ENCODE measurements around the gene GPANK1. TPM values are rescaled to one million over a fixed set of nuclear protein-coding genes. Genes with fewer than 3 reads are reported as not detected.
A peak's percentile ranks its signal among the peaks of the same experiment; 100 is the strongest.

Gene GPANK1
- total RNA-seq, 1 donor from 2014 or later = 30.1 TPM

GRCh38 chr6:31634131-31634530 lies 30.7 kb downstream of the GPANK1 start:
- Mint-ChIP-seq H3K4me3 (ENCODE audit: unreplicated experiment) (peak overlapping the region; percentile 42), H3K4me1 (ENCODE audit: low read depth, unreplicated experiment) (no peaks in the 10 kb centered on the region), H3K27ac (ENCODE audit: unreplicated experiment) (no peak overlapping the region), H3K27me3 (ENCODE audit: unreplicated experiment) (peaks cover 20% of the 10 kb centered on the region), H3K9me3 (ENCODE audit: unreplicated experiment) (peaks cover 3% of the 10 kb centered on the region), H3K36me3 (ENCODE audit: unreplicated experiment) (peaks cover 6% of the 10 kb centered on the region)
- DNase-seq = no peak
- no peak for TF ChIP-seq CTCF (IDR thresholded peaks at IDR 0.05; ENCODE audit: partially characterized antibody, unreplicated experiment)

- no peak overlapping the region for H3K27ac Mint-ChIP-seq (ENCODE audit: unreplicated experiment)
- peaks cover 3% of the 10 kb centered on the region for H3K9me3 Mint-ChIP-seq (ENCODE audit: unreplicated experiment)
- no peak for DNase-seq
- H3K4me3 Mint-ChIP-seq (ENCODE audit: unreplicated experiment) = no peak overlapping the region
- H3K27me3 Mint-ChIP-seq (ENCODE audit: unreplicated experiment) = peaks cover 20% of the 10 kb centered on the region
- no peaks in the 10 kb centered on the region for H3K4me1 Mint-ChIP-seq (ENCODE audit: low read depth, unreplicated experiment)
- TF ChIP-seq CTCF (IDR thresholded peaks at IDR 0.05; ENCODE audit: partially characterized antibody, unreplicated experiment) = no peak
- peaks cover 6% of the 10 kb centered on the region for H3K36me3 Mint-ChIP-seq (ENCODE audit: unreplicated experiment)
Observed at GRCh38 chr6:31633447-31633846, 31.4 kb downstream of the GPANK1 start.

- DNase-seq = no peak
- Mint-ChIP-seq H3K4me1 (ENCODE audit: low read depth, unreplicated experiment) (no peaks in the 10 kb centered on the region), H3K27me3 (ENCODE audit: unreplicated experiment) (peaks cover 20% of the 10 kb centered on the region), H3K27ac (ENCODE audit: unreplicated experiment) (no peak overlapping the region), H3K4me3 (ENCODE audit: unreplicated experiment) (no peak overlapping the region), H3K9me3 (ENCODE audit: unreplicated experiment) (peaks cover 6% of the 10 kb centered on the region), H3K36me3 (ENCODE audit: unreplicated experiment) (peaks cover 10% of the 10 kb centered on the region)
- TF ChIP-seq CTCF (IDR thresholded peaks at IDR 0.05; ENCODE audit: partially characterized antibody, unreplicated experiment) = no peak
Observed at GRCh38 chr6:31632279-31632946, 32.4 kb downstream of the GPANK1 start.

GRCh38 chr6:31631681-31632278 lies 33.0 kb downstream of the GPANK1 start:
- DNase-seq = no peak
- no peak for TF ChIP-seq CTCF (IDR thresholded peaks at IDR 0.05; ENCODE audit: partially characterized antibody, unreplicated experiment)
- H3K9me3 Mint-ChIP-seq (ENCODE audit: unreplicated experiment) = peaks cover 7% of the 10 kb centered on the region
- peaks cover 17% of the 10 kb centered on the region for H3K27me3 Mint-ChIP-seq (ENCODE audit: unreplicated experiment)
- H3K4me3 Mint-ChIP-seq (ENCODE audit: unreplicated experiment) = no peak overlapping the region
- H3K36me3 Mint-ChIP-seq (ENCODE audit: unreplicated experiment) = peaks cover 10% of the 10 kb centered on the region
- no peak overlapping the region for H3K27ac Mint-ChIP-seq (ENCODE audit: unreplicated experiment)
- H3K4me1 Mint-ChIP-seq (ENCODE audit: low read depth, unreplicated experiment) = no peaks in the 10 kb centered on the region

GRCh38 chr6:31631209-31631608 lies 33.6 kb downstream of the GPANK1 start:
- no peak for DNase-seq
- TF ChIP-seq CTCF (IDR thresholded peaks at IDR 0.05; ENCODE audit: partially characterized antibody, unreplicated experiment) = no peak
- H3K36me3 Mint-ChIP-seq (ENCODE audit: unreplicated experiment) = peaks cover 10% of the 10 kb centered on the region
- peaks cover 19% of the 10 kb centered on the region for H3K27me3 Mint-ChIP-seq (ENCODE audit: unreplicated experiment)
- H3K9me3 Mint-ChIP-seq (ENCODE audit: unreplicated experiment) = peaks cover 6% of the 10 kb centered on the region
- H3K27ac Mint-ChIP-seq (ENCODE audit: unreplicated experiment) = no peak overlapping the region
- H3K4me1 Mint-ChIP-seq (ENCODE audit: low read depth, unreplicated experiment) = peaks cover 2% of the 10 kb centered on the region
- no peak overlapping the region for H3K4me3 Mint-ChIP-seq (ENCODE audit: unreplicated experiment)
